ENCODE data around the gene EIF4H.
"Not testable (repeated sequence)": the region's sequence is repeated elsewhere in the genome, so short reads cannot be mapped to it uniquely, and the experiment has no call there.

Gene EIF4H

GRCh38 chr7:74199551-74200355 lies 25.6 kb downstream of the EIF4H start:
- DNase-seq (ENCODE audit: low read depth) = no peak

DNA sequence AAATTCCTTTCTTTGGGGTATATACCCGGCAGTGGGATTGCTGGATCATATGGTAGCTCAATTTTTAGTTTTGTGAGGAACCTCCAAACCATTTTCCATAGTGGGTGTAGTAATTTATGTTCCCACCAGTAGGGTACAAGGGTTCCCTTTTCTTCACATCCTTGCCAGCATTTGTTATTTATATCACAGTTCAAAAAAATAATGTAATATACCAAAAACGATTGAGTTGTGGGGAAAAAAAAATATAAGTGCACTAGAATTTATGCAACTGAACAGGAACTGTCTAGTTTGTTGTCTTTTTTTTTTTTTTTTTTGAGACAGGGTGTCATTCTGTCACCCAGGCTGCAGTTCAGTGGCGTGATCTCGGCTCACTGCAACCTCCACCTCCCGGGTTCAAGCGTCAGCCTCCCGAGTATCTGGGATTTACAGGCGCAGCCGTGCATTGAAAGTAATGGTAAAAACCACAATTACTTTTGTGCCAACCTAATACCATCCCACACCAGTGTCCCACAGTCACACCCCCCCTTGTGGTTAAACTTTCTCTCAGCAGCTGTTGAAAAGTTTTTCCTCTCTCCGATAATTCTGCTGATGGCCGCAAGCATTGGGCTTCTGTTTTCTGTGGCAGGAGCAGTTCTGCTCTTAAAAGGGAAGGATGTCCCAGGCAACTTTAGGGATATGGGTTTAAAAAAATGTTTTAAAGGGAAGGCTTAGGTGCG lies 28.8 kb downstream of the EIF4H start:
- peak; percentile 62 for DNase-seq (ENCODE audit: low read depth)

DNA sequence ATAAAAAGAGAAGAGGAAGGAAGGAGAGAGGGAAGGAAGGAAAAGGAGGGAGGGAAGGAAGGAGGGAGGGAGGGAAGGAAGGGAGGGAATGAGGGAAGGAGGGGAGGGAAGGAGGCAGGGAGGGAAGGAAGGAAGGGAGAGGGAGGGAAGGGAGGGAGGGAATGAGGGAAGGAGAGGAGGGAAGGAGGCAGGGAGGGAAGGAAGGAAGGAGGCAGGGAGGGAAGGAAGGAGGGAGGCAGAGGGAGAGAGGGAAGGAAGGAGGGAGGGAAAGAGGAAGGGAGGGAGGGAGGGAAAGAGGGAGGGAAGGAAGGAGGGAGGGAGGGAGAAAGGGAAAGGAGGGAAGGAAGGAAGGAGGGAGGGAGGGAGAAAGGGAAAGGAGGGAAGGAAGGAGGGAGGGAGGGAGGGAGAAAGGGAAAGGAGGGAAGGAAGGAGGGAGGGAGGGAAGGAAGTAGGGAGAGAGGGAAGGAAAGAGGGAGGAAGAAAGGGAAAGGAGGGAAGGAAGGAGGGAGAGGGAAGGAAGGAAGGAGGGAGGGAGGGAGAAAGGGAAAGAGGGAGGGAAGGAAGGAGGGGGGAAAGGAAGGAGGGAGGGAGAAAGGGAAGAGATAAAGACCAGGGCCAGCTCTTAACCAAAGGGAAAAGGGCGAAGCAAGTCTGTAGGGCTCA lies 29.9 kb downstream of the EIF4H start:
- no peak for DNase-seq (ENCODE audit: low read depth)

DNA sequence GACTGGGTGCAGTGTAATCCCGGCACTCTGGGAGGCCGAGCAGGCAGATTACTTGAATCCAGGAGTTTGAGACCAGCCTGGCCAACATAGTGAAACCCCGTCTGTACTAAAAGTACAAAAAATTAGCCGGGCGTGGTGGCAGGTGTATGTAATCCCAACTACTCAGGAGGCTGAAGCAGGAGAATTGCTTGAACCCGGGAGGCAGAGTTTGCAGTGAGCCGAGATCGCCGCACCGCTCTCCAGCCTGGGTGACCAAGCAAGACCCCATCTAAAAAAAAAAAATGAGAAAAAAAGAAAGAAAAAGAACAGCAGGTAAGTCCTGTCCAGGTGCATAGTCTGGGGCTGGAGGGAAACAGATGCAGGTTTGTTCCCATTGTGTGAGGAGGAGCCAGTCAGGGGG lies 31.9 kb downstream of the EIF4H start:
- not testable (repeated sequence) for DNase-seq (ENCODE audit: low read depth)

DNA sequence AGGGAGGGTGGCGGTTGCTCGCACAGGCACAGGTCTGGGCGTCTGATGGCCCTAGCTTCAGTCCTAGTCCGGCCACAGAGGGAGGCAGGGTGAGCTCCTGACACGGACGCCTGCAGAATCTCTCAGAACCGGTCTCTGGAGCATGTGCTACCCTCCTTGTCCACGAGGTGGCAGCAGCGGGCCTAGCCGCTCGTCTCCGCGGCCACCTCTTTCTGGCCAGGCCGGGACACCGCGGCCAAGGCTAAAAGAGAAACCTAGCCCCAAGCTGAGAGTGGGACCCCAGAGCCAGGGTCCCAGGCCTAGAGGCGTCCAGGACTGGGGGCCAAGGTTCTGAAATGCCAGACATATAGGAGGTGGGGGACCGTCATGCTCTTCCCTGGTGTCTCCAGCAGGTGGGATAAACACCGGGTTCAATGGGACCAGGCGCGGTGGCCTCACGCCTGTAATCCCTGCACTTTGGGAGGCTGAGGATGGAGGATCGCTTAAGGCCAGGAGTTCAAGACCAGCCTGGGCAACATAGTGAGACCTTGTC lies 32.5 kb downstream of the EIF4H start:
- peak; percentile 53 for DNase-seq (ENCODE audit: low read depth)

DNA sequence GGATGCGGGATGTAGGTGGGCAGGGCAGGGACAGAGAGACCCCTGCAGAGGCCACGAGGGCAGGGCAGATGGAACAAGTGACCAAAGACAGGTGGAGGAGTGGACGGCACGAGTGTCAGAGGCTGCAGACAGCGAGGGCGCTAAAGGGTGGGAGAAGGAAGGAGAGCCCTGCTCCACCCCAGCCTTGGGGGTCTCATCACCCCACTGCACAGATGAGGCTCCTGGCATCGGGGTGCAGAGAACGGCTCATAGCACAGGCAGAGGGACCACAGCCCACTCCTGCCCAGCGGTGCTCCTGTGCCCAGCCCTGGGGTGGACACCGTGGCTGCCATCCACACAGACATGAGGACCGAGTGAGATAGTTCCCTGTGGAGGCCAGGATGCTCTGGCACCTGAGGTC lies 33.4 kb downstream of the EIF4H start:
- DNase-seq (ENCODE audit: low read depth) = no peak

- DNase-seq (ENCODE audit: low read depth) = not testable (repeated sequence)
These were observed 34.1 kb downstream of the EIF4H start for GRCh38 chr7:74208241-74208640.

DNA sequence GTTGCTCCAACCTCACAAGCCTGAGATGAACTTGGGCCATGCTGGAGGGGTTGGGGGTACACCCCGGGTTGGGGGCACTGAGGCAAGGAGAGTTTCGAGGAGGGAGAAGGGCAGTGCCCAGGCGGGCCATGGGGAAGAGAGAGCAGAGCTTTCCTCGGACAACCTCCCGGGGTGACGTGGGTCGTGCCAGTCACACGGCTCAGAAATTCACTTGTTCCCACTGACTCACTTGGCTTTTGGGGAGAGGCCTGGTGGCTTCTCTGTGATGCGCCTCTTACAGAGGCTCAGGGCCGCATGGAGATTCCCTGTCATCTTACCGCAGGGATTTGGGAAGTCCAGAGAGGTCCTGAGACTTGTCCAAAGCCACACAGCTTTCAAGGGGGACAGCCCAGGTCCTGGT lies 38.5 kb downstream of the EIF4H start:
- no peak for DNase-seq (ENCODE audit: low read depth)

GRCh38 chr7:74214816-74215630 lies 40.9 kb downstream of the EIF4H start:
- no peak for DNase-seq (ENCODE audit: low read depth)

GRCh38 chr7:74215921-74216320 lies 41.8 kb downstream of the EIF4H start:
- DNase-seq (ENCODE audit: low read depth) = no peak

GRCh38 chr7:74216361-74216761 lies 42.2 kb downstream of the EIF4H start:
- DNase-seq (ENCODE audit: low read depth) = peak; percentile 12

DNA sequence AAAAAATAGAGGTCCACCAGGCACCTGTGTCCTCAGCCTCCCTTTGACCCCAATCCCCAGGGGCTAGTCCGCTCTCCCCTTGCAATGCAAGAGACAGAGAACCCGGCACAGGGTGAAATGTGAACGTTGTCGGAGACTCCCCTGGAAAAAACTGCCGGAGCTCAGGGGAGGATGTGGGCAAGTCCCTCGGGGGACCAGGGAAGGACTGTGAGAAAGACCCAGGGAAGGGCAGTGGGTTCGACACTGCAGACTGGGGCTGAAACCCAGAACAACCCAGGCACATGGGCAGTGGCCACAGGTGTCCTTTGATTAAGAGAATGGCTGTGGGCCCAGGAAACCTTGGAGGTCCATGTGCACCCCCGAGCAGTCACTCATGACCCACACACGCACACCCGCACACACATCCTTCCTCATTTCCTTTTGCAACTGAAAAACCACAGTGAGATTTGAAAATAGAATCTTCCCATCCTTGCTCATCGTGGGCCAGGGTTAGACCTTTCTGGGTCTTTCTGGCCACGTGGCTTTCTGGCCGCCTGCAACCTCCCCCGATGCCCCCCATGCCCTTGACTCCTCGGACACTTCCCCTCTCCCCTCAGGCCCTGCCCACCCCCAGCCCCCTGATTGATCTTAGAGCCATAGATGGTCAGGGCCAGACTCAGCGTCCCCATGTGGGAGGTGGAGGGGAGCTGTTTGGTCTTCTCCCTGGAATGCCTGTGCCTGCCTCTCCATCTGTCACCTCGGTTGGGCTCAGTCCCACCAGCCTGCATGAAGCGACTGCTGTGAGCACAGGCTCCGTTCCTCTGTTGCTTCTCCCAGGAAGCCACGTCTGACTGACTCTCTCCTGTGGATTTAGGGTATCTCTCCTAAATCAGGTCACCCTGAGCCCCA lies 43.5 kb downstream of the EIF4H start:
- no peak for DNase-seq (ENCODE audit: low read depth)

DNA sequence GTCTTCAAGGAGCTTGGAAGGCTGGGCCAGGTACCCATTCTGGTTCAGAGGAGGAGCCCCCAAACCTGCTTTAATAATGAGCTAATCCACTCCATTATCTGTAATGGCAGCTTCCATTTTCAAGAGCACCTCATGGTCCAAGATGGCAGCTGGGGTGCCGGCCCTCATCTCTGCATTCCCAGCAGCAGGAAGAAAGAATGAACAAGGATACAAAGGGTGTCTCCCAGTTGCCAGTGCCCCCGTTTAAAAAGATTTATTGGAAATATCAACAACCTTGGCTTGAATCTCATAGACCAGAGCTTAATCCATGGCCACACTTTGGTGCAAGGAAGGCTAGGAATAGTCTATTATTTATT lies 44.2 kb downstream of the EIF4H start:
- no peak for DNase-seq (ENCODE audit: low read depth)

- no peak for DNase-seq (ENCODE audit: low read depth)
These were observed 45.3 kb downstream of the EIF4H start for GRCh38 chr7:74219416-74219815.

DNA sequence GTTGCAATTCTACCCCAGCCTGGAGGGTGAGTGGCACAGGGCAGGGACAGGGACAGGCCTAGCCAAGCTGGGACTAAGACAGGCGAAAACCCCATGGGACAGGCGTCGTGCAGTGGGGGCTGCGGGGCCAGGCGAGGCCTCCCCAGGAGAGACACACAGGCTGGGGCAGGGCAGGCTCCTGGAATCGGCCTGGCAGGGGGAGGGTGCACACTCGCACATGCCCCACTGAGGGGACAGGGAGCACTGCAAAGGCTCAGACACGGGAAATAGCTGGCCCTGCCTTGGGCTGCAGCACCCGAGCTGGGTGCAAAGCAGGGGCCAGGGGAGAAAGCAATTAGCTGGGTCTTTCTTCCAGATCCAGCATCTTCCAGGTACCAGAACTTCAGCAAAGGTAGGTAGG lies 46.1 kb downstream of the EIF4H start:
- DNase-seq (ENCODE audit: low read depth) = no peak

DNA sequence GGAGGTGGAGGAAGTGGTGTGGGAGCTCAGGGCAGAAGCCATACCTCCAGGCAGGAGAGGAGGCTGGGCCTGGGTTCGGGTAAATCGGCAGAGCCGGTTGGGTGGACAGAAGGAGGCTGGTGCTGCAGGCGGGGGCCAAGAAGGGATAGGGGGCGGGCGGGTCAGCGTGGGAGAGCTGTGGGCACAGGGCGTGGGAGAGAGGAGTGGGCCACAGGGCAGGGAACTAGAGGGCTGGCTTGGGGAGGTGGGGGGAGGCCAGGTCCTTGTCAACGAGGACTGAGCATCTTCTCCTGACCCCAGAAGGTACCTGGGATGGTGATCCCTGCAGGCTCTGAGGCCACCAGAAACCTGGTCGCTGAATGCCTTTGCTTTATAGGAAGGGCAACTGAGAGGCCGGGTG lies 47.6 kb downstream of the EIF4H start:
- DNase-seq (ENCODE audit: low read depth) = no peak

- DNase-seq (ENCODE audit: low read depth) = no peak
These were observed 48.9 kb downstream of the EIF4H start for GRCh38 chr7:74222851-74223710.

DNA sequence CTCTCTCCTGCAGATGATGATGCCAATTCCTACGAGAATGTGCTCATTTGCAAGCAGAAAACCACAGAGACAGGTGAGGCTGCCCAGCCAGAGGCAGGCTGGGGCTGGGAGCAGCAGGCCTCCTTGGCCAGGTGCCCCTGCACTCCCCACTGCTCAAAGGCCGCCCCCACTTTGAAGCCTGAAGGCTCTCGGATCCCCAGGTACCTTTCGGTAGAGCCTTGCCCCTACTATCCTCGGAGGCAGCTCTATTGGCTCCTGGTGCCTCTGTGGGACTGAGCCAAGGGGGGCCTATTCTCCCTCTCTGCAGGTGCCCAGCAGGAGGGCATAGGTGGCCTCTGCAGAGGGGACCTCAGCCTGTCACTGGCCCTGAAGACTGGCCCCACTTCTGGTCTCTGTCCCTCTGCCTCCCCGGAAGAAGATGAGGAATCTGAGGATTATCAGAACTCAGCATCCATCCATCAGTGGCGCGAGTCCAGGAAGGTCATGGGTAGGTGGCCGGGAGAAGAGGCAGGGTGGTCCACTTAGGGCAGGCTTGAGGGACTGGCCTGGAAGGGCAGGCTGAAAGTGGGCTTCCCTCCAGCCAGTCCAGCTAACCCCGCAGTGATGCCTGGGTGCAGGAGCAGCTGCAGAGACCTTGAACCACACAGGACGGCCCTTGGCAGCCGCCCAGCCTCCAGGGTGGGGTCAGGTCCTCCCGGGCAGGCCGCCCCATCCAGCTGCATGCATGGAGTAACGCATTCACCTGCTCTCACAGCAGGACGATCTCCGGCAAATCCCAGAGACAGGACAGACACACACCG lies 49.8 kb downstream of the EIF4H start:
- DNase-seq (ENCODE audit: low read depth) = no peak

- no peak for DNase-seq (ENCODE audit: low read depth)
These were observed 50.3 kb downstream of the EIF4H start for GRCh38 chr7:74224511-74224832.
